ENCODE data around the gene ASB6. TPM values are rescaled to one million over a fixed set of nuclear protein-coding genes. Genes with fewer than 3 reads are reported as not detected.

The ASB6 gene, protein sequence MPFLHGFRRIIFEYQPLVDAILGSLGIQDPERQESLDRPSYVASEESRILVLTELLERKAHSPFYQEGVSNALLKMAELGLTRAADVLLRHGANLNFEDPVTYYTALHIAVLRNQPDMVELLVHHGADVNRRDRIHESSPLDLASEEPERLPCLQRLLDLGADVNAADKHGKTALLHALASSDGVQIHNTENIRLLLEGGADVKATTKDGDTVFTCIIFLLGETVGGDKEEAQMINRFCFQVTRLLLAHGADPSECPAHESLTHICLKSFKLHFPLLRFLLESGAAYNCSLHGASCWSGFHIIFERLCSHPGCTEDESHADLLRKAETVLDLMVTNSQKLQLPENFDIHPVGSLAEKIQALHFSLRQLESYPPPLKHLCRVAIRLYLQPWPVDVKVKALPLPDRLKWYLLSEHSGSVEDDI
- 10 to 100 TPM; 15.4 to 51.3 (median 21.9) TPM for total RNA-seq

DNA sequence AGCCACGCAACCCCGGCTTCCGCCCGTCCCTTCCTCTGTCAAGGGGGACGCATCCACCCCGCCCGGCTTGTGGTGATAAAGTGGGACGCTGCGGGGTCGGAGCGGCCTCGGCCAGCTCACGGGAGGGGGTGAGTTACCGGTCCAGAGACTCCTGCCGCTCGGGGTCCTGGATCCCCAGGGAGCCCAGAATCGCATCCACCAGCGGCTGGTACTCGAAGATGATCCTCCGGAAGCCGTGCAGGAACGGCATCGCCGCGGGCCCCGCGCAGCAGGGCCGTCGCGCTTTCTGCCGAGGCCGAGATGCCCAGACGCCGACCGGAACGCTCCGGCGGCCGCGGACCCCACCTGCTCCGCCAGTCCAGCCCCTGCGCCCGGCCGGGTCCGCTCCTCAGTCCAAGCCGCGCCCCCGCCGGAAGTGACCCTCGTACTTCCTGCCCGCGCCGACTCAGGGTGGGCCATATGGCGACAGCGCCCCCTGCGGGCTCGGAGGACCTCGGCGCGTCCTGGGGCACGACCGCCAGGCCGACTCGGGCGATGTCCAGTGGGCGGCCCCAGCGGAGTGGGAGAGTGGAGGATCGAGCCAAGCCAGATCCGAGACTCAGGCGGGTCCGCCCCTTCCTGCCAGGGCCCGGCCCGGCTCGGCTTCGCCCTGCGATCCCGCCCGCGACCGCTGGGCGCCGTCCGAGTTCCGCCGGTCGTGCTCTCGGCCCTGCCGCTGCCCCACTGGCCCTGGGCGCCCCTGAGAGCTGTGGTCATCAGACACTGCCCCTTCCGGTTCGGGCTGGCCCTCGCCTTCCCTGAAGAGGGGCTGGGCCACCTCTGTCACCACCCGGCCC lies at the start of gene ASB6:
TSS of gene ASB6 (minus strand) at position 402 of the 836 bp plus-strand sequence. CDS start at position 250, 152 bp downstream.
- peaks cover 20 to 29% (median 23%) of the 10 kb centered on the region in 4 donors for H3K4me1 ChIP-seq
- peak; percentile 97 to 98 for ATAC-seq (ENCODE audit: low FRiP score in 2 of 2)
- WGBS, 2 donors: 0% methylated on average over 3 to 5 of the region's 93 CpGs

DNA sequence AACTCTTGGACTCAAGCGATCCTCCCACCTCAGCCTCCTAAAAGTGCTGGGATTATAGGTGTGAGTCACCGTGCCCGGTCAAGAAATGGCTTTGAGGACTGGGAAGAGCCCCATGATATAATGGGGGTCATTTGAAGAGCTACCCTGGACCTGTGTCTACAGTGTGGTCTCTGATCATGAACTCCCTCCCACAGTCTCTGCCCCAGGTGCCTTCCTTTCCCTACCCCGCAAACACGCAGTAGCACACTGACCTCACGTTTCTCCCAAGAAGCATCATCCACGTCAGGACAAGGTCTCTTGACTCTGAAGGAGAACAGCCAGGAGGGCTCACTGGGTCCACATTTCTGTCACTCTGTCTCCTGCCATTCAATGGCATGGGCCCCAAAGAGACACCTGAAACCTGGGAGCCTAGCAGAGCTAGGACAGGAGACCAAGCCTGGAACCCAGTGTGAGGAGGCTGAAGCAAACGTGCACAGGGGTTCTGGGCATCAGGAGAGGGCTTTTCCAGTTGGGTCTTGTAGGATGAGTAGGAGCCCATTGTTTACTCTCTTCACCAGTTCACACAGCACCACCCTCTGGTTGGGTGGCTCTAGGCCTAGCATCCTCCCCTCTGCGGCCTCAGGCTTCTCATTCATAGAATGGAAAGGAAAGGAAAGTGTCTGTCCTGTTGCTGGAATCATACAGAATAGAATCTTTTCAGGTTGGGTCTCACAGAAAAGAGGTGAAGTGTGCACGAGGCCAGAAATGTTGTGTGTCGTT lies 46.5 kb upstream of the ASB6 start:
- H3K4me1 ChIP-seq: no peaks in the 10 kb centered on the region
- H3K36me3 ChIP-seq: no peaks in the 10 kb centered on the region
- no peak overlapping the region for H3K4me3 ChIP-seq
- TF ChIP-seq POLR2AphosphoS5 (IDR thresholded peaks at IDR 0.05) (no peak), EP300 (IDR thresholded peaks at IDR 0.05) (no peak), POLR2A (IDR thresholded peaks at IDR 0.05) (no peak)
- TF ChIP-seq, protein P1, sequence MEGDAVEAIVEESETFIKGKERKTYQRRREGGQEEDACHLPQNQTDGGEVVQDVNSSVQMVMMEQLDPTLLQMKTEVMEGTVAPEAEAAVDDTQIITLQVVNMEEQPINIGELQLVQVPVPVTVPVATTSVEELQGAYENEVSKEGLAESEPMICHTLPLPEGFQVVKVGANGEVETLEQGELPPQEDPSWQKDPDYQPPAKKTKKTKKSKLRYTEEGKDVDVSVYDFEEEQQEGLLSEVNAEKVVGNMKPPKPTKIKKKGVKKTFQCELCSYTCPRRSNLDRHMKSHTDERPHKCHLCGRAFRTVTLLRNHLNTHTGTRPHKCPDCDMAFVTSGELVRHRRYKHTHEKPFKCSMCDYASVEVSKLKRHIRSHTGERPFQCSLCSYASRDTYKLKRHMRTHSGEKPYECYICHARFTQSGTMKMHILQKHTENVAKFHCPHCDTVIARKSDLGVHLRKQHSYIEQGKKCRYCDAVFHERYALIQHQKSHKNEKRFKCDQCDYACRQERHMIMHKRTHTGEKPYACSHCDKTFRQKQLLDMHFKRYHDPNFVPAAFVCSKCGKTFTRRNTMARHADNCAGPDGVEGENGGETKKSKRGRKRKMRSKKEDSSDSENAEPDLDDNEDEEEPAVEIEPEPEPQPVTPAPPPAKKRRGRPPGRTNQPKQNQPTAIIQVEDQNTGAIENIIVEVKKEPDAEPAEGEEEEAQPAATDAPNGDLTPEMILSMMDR (IDR thresholded peaks at IDR 0.05): no peak
- no peaks in the 10 kb centered on the region for H3K27me3 ChIP-seq
- ATAC-seq (ENCODE audit: low FRiP score in 2 of 2) (no peak), DNase-seq (no peak)
- 84 to 93% methylated on average over 11 of the region's 11 CpGs for WGBS, 2 donors
- H3K9me3 ChIP-seq: no peaks in the 10 kb centered on the region
- H3K27ac ChIP-seq: no peak overlapping the region

More for the DNA sequence above, at the start of gene ASB6:
- DNase-seq: peak; percentile 98 to 100
- Histone ChIP-seq H3K9me3 (no peaks in the 10 kb centered on the region), H3K36me3 (peaks cover 17 to 26% (median 23%) of the 10 kb centered on the region in 4 donors), H3K4me3 (peak within 1 kb of the TSS; percentile 71 to 99 (median 94)), H3K27me3 (no peaks in the 10 kb centered on the region), H3K27ac (peak within 1 kb of the TSS; percentile 75 to 87 (median 83))
- TF ChIP-seq, protein P1 (IDR thresholded peaks at IDR 0.05): peak; percentile 100
- peak; percentile 89 to 92 for TF ChIP-seq POLR2AphosphoS5 (IDR thresholded peaks at IDR 0.05)
- TF ChIP-seq EP300 (IDR thresholded peaks at IDR 0.05): peak in 1 of 4 donors; percentile 84
- peak in 1 of 4 donors; percentile 83 for TF ChIP-seq POLR2A (IDR thresholded peaks at IDR 0.05)

DNA sequence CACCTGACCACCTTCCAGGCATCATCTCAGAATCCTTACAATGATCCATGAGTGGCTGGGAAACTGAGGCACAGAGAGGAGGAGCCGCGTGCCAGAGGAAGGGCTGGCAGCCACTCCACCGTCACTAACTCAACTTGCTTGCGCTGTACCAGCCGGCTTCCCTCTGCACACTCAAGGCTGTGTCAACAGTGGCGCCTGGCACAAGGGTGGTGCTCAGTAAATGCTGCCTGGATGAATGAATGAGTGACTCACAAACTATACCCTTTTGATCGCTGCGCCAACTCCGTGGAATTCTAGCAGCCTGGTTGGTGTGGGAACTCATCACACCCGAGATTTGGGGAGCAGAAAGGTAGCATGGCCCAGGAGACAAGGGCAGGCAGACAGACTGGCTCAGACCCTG lies 45.4 kb upstream of the ASB6 start:
- H3K27ac ChIP-seq: no peak overlapping the region
- no peak for ATAC-seq (ENCODE audit: low FRiP score in 2 of 2)
- no peaks in the 10 kb centered on the region for H3K36me3 ChIP-seq
- no peaks in the 10 kb centered on the region for H3K9me3 ChIP-seq
- TF ChIP-seq, protein P1 (IDR thresholded peaks at IDR 0.05): no peak
- no peak for TF ChIP-seq POLR2AphosphoS5 (IDR thresholded peaks at IDR 0.05)
- TF ChIP-seq EP300 (IDR thresholded peaks at IDR 0.05): no peak
- TF ChIP-seq POLR2A (IDR thresholded peaks at IDR 0.05): no peak
- DNase-seq: no peak
- H3K4me1 ChIP-seq: no peaks in the 10 kb centered on the region
- 83% methylated on average over 7 to 10 of the region's 10 CpGs for WGBS, 2 donors
- no peaks in the 10 kb centered on the region for H3K27me3 ChIP-seq
- H3K4me3 ChIP-seq: no peak overlapping the region

DNA sequence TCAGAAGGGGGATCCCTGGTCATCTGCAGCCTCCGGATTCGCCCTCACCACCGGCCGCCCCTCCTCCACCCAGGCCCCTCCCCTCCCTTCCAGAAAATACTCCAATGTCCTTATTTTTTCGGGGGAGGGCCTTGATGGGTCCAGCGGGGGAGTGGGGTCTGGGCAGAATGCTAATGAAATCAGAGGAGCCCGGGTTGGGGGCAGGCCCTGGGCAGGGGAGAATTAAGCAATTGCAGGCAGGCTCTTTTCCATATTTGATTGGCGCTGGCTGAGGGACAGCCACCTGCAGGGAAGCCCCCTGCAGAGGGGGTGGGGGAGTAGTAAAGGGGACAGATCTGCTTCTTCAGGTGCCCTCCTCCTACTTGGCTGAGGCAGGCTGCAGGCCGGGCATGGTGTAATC lies 44.8 kb upstream of the ASB6 start:
- 56 to 73% methylated on average over 9 of the region's 9 CpGs for WGBS, 2 donors
- no peaks in the 10 kb centered on the region for H3K27me3 ChIP-seq
- TF ChIP-seq EP300 (IDR thresholded peaks at IDR 0.05): no peak
- TF ChIP-seq POLR2A (IDR thresholded peaks at IDR 0.05): no peak
- TF ChIP-seq, protein P1 (IDR thresholded peaks at IDR 0.05): no peak
- TF ChIP-seq POLR2AphosphoS5 (IDR thresholded peaks at IDR 0.05): no peak
- no peak overlapping the region for H3K27ac ChIP-seq
- DNase-seq: no peak
- H3K4me3 ChIP-seq: no peak overlapping the region
- ATAC-seq (ENCODE audit: low FRiP score in 2 of 2): no peak
- H3K36me3 ChIP-seq: no peaks in the 10 kb centered on the region
- H3K4me1 ChIP-seq: no peaks in the 10 kb centered on the region
- no peaks in the 10 kb centered on the region for H3K9me3 ChIP-seq
